GM12801 (cell line): ENCODE results near the gene CYTH4.

Experiments used
- TF ChIP-seq, protein P1 (sequence below): IDR thresholded peaks from one replicate; pipeline ENCODE4 v1.5.1; 2011; ENCODE audit warnings: control low read depth; ENCODE audit not compliant: insufficient read length; ENCODE audit errors: extremely low read depth

Gene CYTH4

DNA sequence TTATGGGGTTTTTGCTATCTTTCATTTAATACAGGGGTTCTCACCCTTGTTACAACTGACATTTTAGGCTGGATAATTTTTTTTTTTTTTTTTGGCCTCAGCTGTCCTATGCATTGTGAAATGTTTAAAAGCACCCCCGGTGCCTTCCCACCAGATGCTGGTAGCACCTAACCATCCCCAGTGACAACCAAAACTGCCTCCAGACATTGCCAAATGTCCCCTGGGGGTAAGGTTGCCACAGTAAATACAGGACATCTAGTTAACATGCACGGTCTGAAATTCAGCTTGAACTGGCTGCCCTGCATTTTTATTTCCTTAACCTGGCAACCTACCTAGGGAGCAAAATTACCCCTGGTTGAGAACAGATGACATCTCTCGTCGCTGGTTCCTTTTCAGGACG, 72.4 kb downstream of the CYTH4 start:
- TF ChIP-seq, protein P1, sequence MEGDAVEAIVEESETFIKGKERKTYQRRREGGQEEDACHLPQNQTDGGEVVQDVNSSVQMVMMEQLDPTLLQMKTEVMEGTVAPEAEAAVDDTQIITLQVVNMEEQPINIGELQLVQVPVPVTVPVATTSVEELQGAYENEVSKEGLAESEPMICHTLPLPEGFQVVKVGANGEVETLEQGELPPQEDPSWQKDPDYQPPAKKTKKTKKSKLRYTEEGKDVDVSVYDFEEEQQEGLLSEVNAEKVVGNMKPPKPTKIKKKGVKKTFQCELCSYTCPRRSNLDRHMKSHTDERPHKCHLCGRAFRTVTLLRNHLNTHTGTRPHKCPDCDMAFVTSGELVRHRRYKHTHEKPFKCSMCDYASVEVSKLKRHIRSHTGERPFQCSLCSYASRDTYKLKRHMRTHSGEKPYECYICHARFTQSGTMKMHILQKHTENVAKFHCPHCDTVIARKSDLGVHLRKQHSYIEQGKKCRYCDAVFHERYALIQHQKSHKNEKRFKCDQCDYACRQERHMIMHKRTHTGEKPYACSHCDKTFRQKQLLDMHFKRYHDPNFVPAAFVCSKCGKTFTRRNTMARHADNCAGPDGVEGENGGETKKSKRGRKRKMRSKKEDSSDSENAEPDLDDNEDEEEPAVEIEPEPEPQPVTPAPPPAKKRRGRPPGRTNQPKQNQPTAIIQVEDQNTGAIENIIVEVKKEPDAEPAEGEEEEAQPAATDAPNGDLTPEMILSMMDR = no peak

DNA sequence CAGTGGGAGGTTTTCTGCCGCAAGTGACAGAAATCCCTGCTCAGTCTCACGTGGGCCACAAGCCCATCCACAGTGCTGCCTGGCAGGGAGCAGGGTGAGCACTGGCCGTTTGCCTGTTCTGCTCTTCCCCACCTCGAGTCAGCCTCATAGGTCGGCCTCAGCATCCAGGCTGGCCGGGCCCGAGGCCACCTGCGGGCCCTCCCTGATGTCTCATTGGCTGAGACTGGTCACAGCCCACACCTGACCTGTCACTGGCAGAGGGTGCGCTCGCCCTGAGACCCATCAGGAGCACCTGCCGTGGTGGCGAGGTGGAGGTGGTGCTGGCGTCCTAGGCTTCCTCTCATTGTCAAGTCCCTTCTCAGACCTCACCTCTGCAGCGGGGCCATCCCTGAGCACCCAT, 72.9 kb downstream of the CYTH4 start:
- TF ChIP-seq, protein P1 = no peak

DNA sequence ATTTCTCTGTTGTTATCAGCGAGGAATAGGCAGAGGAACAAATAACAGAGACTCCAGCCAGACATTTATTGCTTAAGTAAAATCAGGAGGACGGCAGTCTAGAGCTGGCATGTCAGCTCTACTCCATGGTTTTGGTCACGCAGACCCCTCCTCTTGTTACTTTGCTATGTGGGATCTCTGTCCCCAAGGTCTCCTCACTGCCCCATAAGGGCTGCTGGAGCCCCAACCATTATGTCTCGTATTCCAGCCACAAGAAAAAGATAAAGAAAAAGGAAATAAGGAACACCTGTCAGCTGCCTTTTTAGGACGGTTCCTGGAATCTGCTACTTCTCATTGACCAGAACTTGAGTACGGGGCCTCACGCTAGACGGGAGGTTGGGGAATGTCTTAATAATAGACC, 74.6 kb downstream of the CYTH4 start:
- TF ChIP-seq, protein P1 = no peak

DNA sequence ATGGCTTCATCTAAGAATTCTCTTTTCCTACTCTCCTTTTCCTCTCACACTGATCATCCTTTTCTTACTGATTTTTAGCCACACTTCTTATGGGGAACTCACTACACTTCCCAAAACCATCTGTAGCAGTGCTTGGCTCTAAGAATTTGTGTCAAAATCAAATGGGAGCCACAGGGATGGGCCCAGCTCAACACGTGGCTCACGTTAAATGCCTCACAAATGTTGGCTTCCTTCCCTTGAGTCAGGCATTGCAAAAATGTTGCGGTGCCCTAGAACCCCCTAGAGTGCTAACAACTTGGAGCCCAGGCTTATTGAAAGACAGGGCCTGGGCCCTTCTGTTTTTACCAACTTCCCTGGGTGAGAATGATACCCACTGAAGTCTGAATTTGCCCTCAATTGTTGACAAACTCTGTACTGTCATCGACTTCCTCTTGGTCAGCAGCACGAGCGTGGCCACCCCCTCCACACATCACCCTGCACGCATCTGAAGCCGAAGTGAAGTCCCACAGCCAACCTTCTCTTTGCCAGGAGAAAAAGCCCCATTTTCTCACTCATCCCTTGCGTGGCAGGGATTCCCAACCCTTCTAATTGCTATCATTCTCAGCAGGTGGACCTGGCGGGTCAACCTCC, 75.3 kb downstream of the CYTH4 start:
- TF ChIP-seq, protein P1 = no peak

DNA sequence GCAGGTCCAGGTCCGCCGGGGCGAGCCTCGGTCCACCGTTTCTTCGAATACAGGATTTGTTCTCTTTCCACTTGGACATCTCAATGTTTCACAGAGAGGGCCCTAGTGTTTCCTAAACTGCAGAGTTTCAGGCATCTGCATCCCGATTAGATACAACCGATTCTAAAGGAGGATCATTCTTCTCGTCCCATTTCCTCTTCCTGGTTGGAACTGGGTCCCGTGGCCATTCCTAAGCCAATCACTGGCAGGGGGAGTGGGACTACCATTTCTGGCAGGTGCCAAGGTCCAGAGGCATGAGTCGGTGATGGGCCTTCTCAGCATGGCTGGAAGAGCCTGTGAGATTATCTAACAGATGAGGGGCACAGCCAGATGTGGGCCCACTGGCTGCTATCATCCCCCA, 76.1 kb downstream of the CYTH4 start:
- TF ChIP-seq, protein P1 = no peak

DNA sequence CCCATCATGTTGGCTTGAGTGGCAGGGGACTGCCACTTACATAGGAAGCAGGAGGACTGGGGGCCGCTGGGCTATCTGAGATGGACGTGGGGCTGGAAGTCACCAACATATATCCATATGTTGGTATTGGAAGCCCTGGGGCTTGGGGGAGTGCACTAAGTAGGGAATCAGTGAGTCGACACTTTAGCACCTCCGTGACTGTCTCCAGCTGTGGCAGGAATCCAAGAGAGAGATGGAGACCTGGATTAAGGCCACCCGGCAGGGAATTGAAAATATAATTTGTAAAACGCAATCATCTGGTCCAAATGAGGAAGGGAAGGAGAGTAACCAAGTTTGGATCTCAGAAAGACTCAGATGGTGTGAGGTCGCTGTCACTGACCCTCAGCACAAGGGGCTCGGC, 76.6 kb downstream of the CYTH4 start:
- TF ChIP-seq, protein P1 = no peak

DNA sequence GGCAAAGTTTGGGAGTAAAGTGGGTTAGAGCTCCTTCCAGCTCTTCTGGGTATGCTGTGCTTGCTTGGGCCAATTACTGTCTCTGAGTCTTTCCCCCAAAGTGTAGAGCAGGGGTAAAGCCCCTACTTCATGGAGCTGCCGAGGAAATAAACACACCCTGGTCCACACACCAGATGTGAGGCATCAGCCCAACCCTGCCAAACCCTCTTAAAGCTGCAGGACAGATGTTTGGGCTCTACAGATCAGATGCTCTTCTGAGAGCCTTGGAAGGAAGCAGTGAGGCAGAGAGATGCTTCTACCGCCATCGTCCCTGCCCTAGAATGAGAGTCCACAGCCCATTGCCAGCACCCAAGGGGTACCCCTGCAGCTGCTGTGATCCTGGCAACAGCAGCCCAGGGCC, 80.3 kb downstream of the CYTH4 start:
- TF ChIP-seq, protein P1 = no peak
